ENCODE results near the gene EPB41L2. TPM values are rescaled to one million over a fixed set of nuclear protein-coding genes. Genes with fewer than 3 reads are reported as not detected.

The EPB41L2 gene
- total RNA-seq, 4 donors from 2014 or later = 45.3 to 102 (median 61.9) TPM

- H3K36me3 ChIP-seq = no peaks in the 10 kb centered on the region
- intact Hi-C loops (cut with DNase I; ENCODE audit: low total_unique reads) = no loop called here
Measured at GRCh38 chr6:131084982-131085381, 21.9 kb upstream of the EPB41L2 start.

GRCh38 chr6:131083687-131084086, 20.6 kb upstream of the EPB41L2 start:
- Histone ChIP-seq H3K4me3 (no peak overlapping the region), H3K4me1 (peaks cover 0 to 25% (median 15%) of the 10 kb centered on the region in 4 donors), H3K27ac (peak overlapping the region in 1 of 4 donors; percentile 33), H3K27me3 (no peaks in the 10 kb centered on the region), H3K36me3 (no peaks in the 10 kb centered on the region), H3K9me3 (no peaks in the 10 kb centered on the region)
- TF ChIP-seq EP300 (IDR thresholded peaks at IDR 0.05; ENCODE audit: low read depth) (no peak), POLR2A (IDR thresholded peaks at IDR 0.05) (no peak), POLR2AphosphoS5 (IDR thresholded peaks at IDR 0.05) (peak in 1 of 3 donors; percentile 30)
- WGBS, 2 donors (ENCODE audit: low coverage in 1 of 2) = 50 to 63% methylated on average over 3 of the region's 3 CpGs
- in situ Hi-C loops (cut with MboI; ENCODE audit: low pct_ligation_motif_present in 1 of 4, low pct_unique_long_range_greater_than_20kb in 1 of 4, low sequenced_read_pairs in 3 of 4) = no loop called here
- DNase-seq = no peak
- intact Hi-C loops (cut with DNase I; ENCODE audit: low total_unique reads) = no loop called here

More at GRCh38 chr6:131084982-131085381, 21.9 kb upstream of the EPB41L2 start:
- in situ Hi-C loops (cut with MboI; ENCODE audit: low pct_ligation_motif_present in 1 of 4, low pct_unique_long_range_greater_than_20kb in 1 of 4, low sequenced_read_pairs in 3 of 4) = no loop called here
- TF ChIP-seq POLR2A (IDR thresholded peaks at IDR 0.05) (no peak), CTCF (IDR thresholded peaks at IDR 0.05) (no peak), EP300 (IDR thresholded peaks at IDR 0.05; ENCODE audit: low read depth) (no peak), POLR2AphosphoS5 (IDR thresholded peaks at IDR 0.05) (no peak)
- DNase-seq = no peak
- H3K4me1 ChIP-seq = peaks cover 0 to 25% (median 15%) of the 10 kb centered on the region in 4 donors
- no peak overlapping the region for H3K4me3 ChIP-seq
- no peaks in the 10 kb centered on the region for H3K9me3 ChIP-seq
- no peaks in the 10 kb centered on the region for H3K27me3 ChIP-seq
- no peak overlapping the region for H3K27ac ChIP-seq
- WGBS, 2 donors (ENCODE audit: low coverage in 1 of 2) = 87% methylated on average over 2 of the region's 2 CpGs; no CpG with 5 or more reads in 1 of the 2 donors

GRCh38 chr6:131082335-131082734, 19.3 kb upstream of the EPB41L2 start:
- in situ Hi-C loops (cut with MboI; ENCODE audit: low pct_ligation_motif_present in 1 of 4, low pct_unique_long_range_greater_than_20kb in 1 of 4, low sequenced_read_pairs in 3 of 4) (no loop called here), intact Hi-C loops (cut with DNase I; ENCODE audit: low total_unique reads) (no loop called here)
- Histone ChIP-seq H3K27ac (no peak overlapping the region), H3K36me3 (no peaks in the 10 kb centered on the region), H3K4me3 (no peak overlapping the region), H3K4me1 (peaks cover 0 to 25% (median 15%) of the 10 kb centered on the region in 4 donors), H3K27me3 (no peaks in the 10 kb centered on the region), H3K9me3 (no peaks in the 10 kb centered on the region)
- no peak for TF ChIP-seq POLR2A (IDR thresholded peaks at IDR 0.05)
- TF ChIP-seq EP300 (IDR thresholded peaks at IDR 0.05; ENCODE audit: low read depth) = no peak
- TF ChIP-seq CTCF (IDR thresholded peaks at IDR 0.05) = no peak
- TF ChIP-seq POLR2AphosphoS5 (IDR thresholded peaks at IDR 0.05) = no peak
- 37 to 41% methylated on average over 1 of the region's 1 CpG for WGBS, 2 donors (ENCODE audit: low coverage in 1 of 2)
- DNase-seq = no peak

GRCh38 chr6:131080084-131080483, 17.0 kb upstream of the EPB41L2 start:
- H3K4me3 ChIP-seq = no peak overlapping the region
- H3K9me3 ChIP-seq = no peaks in the 10 kb centered on the region
- H3K27me3 ChIP-seq = no peaks in the 10 kb centered on the region
- no peak overlapping the region for H3K27ac ChIP-seq
- in situ Hi-C loops (cut with MboI; ENCODE audit: low pct_ligation_motif_present in 1 of 4, low pct_unique_long_range_greater_than_20kb in 1 of 4, low sequenced_read_pairs in 3 of 4) (no loop called here), intact Hi-C loops (cut with DNase I; ENCODE audit: low total_unique reads) (no loop called here)
- TF ChIP-seq EP300 (IDR thresholded peaks at IDR 0.05; ENCODE audit: low read depth) (no peak), POLR2AphosphoS5 (IDR thresholded peaks at IDR 0.05) (no peak), POLR2A (IDR thresholded peaks at IDR 0.05) (no peak), CTCF (IDR thresholded peaks at IDR 0.05) (no peak)
- DNase-seq = no peak
- 90 to 94% methylated on average over 6 of the region's 6 CpGs for WGBS, 2 donors (ENCODE audit: low coverage in 1 of 2)
- peaks cover 0 to 25% (median 15%) of the 10 kb centered on the region in 4 donors for H3K4me1 ChIP-seq
- no peaks in the 10 kb centered on the region for H3K36me3 ChIP-seq

GRCh38 chr6:131073577-131073976, 10.5 kb upstream of the EPB41L2 start:
- in situ Hi-C loops (cut with MboI; ENCODE audit: low pct_ligation_motif_present in 1 of 4, low pct_unique_long_range_greater_than_20kb in 1 of 4, low sequenced_read_pairs in 3 of 4) = no loop called here
- Histone ChIP-seq H3K4me3 (no peak overlapping the region), H3K27ac (no peak overlapping the region), H3K9me3 (no peaks in the 10 kb centered on the region), H3K27me3 (no peaks in the 10 kb centered on the region), H3K4me1 (no peaks in the 10 kb centered on the region), H3K36me3 (no peaks in the 10 kb centered on the region)
- WGBS, 2 donors (ENCODE audit: low coverage in 1 of 2) = 87 to 94% methylated on average over 2 of the region's 2 CpGs
- no peak for TF ChIP-seq POLR2A (IDR thresholded peaks at IDR 0.05)
- TF ChIP-seq CTCF (IDR thresholded peaks at IDR 0.05) = no peak
- TF ChIP-seq POLR2AphosphoS5 (IDR thresholded peaks at IDR 0.05) = no peak
- no peak for TF ChIP-seq EP300 (IDR thresholded peaks at IDR 0.05; ENCODE audit: low read depth)
- no peak for DNase-seq
- intact Hi-C loops (cut with DNase I; ENCODE audit: low total_unique reads) = no loop called here
